ENCODE data around the gene PCSK2. TPM values are rescaled to one million over a fixed set of nuclear protein-coding genes. Genes with fewer than 3 reads are reported as not detected.

Gene PCSK2
- total RNA-seq, 1 donor from 2014 or later: 28.7 TPM

- Mint-ChIP-seq H3K27ac (ENCODE audit: unreplicated experiment) (no peak overlapping the region), H3K4me1 (ENCODE audit: low read depth, unreplicated experiment) (peaks cover 7% of the 10 kb centered on the region), H3K4me3 (ENCODE audit: unreplicated experiment) (no peak overlapping the region), H3K36me3 (ENCODE audit: unreplicated experiment) (peaks cover 11% of the 10 kb centered on the region), H3K27me3 (ENCODE audit: unreplicated experiment) (peaks cover 2% of the 10 kb centered on the region), H3K9me3 (ENCODE audit: unreplicated experiment) (peaks cover 5% of the 10 kb centered on the region)
- DNase-seq: no peak
- TF ChIP-seq CTCF (IDR thresholded peaks at IDR 0.05; ENCODE audit: partially characterized antibody, unreplicated experiment): no peak
Observed at GRCh38 chr20:17465236-17465635, 238.4 kb downstream of the PCSK2 start.

DNA sequence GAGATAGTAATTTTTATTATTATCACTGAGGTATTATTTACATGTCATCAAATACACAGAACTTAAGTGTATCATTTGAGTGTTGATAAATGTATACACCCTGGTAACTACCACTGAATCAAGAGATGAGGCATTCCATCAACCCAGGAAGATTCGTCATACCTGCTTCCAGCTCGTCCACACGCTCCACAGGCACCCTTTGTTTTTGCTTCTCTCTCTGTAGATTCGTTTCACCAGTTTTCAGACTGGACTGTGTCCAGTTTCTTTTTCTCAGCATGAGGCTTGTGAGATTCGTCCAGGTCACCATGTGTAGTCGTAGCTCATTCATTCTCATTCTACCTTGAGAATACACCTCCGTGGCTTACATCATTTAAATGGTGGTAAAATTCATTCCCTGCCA lies 239.8 kb downstream of the PCSK2 start:
- H3K9me3 Mint-ChIP-seq (ENCODE audit: unreplicated experiment): peaks cover 5% of the 10 kb centered on the region
- H3K4me3 Mint-ChIP-seq (ENCODE audit: unreplicated experiment): no peak overlapping the region
- peaks cover 11% of the 10 kb centered on the region for H3K36me3 Mint-ChIP-seq (ENCODE audit: unreplicated experiment)
- peaks cover 7% of the 10 kb centered on the region for H3K4me1 Mint-ChIP-seq (ENCODE audit: low read depth, unreplicated experiment)
- H3K27ac Mint-ChIP-seq (ENCODE audit: unreplicated experiment): no peak overlapping the region
- TF ChIP-seq CTCF (IDR thresholded peaks at IDR 0.05; ENCODE audit: partially characterized antibody, unreplicated experiment): no peak
- DNase-seq: no peak
- peaks cover 2% of the 10 kb centered on the region for H3K27me3 Mint-ChIP-seq (ENCODE audit: unreplicated experiment)

GRCh38 chr20:17467120-17467655 lies 240.3 kb downstream of the PCSK2 start:
- no peak for TF ChIP-seq CTCF (IDR thresholded peaks at IDR 0.05; ENCODE audit: partially characterized antibody, unreplicated experiment)
- no peak overlapping the region for H3K27ac Mint-ChIP-seq (ENCODE audit: unreplicated experiment)
- H3K36me3 Mint-ChIP-seq (ENCODE audit: unreplicated experiment): peaks cover 11% of the 10 kb centered on the region
- H3K4me3 Mint-ChIP-seq (ENCODE audit: unreplicated experiment): no peak overlapping the region
- no peak for DNase-seq
- peaks cover 2% of the 10 kb centered on the region for H3K27me3 Mint-ChIP-seq (ENCODE audit: unreplicated experiment)
- H3K4me1 Mint-ChIP-seq (ENCODE audit: low read depth, unreplicated experiment): peaks cover 3% of the 10 kb centered on the region
- peaks cover 5% of the 10 kb centered on the region for H3K9me3 Mint-ChIP-seq (ENCODE audit: unreplicated experiment)

DNA sequence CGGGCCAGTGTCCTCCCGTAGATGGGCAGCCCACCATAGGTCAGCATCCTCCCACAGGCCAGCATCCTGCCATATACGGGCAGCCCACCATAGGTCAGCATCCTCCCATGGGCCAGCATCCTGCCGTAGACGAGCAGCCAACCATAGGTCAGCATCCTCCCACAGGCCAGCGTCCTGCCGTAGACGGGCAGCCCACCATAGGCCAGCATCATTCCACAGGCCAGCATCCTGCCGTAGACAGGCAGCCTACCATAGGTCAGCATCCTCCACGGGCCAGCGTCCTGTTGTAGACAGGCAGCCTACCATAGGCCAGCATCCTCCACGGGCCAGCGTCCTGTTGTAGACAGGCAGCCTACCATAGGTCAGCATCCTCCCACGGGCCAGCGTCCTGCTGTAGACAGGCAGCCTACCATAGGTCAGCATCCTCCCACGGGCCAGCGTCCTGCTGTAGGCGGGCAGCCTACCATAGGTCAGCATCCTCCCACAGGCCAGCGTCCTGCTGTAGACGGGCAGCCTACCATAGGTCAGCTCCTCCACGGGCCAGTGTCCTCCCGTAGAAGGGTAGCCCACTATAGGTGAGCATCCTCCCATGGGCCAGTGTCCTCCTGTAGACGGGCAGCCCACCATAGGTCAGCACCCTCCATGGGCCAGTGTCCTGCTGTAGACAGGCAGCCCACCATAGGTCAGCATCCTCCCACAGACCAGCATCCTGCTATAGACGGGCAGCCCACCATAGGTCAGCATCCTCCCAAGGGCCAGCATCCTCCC lies 241.4 kb downstream of the PCSK2 start:
- peaks cover 2% of the 10 kb centered on the region for H3K27me3 Mint-ChIP-seq (ENCODE audit: unreplicated experiment)
- peaks cover 5% of the 10 kb centered on the region for H3K9me3 Mint-ChIP-seq (ENCODE audit: unreplicated experiment)

More for the DNA sequence above, 241.4 kb downstream of the PCSK2 start:
- Mint-ChIP-seq H3K27ac (ENCODE audit: unreplicated experiment) (no peak overlapping the region), H3K4me1 (ENCODE audit: low read depth, unreplicated experiment) (no peaks in the 10 kb centered on the region), H3K36me3 (ENCODE audit: unreplicated experiment) (peaks cover 11% of the 10 kb centered on the region), H3K4me3 (ENCODE audit: unreplicated experiment) (no peak overlapping the region)
- no peak for TF ChIP-seq CTCF (IDR thresholded peaks at IDR 0.05; ENCODE audit: partially characterized antibody, unreplicated experiment)
- no peak for DNase-seq

Measured in glutamatergic neuron (in vitro differentiated cells).